Activated naive CD8-positive, alpha-beta T cell treated with anti-CD3 and anti-CD28 coated beads, Interleukin-2, amount 10 ng/mL, durations not matched to agents 7 days and 5 days (primary cell): ENCODE measurements around the gene ZNF148. TPM values are rescaled to one million over a fixed set of nuclear protein-coding genes. Genes with fewer than 3 reads are reported as not detected.

Experiments used
- ATAC-seq: fragments of 150-1000 bp; cut with Tn5 transposase; one replicate; pipeline ENCODE4 v1.10.0; 2021; ENCODE audit warnings: low read depth, moderate library complexity
- POLR2A ChIA-PET: fragments of 350-600 bp; sonication (Branson Sonifier 250); formaldehyde crosslinking; loops from one replicate; lab custom pipeline; 2021; ENCODE audit warnings: antibody characterized with exemption; lab: Charles Lee
- DNase-seq: peaks from one replicate; pipeline ENCODE4 v3.0.0; 2021
- H3K27ac Mint-ChIP-seq: one replicate; pipeline ENCODE4 v1.8.0; 2022; ENCODE audit warnings: mild to moderate bottlenecking, mixed read lengths
- H3K27me3 Mint-ChIP-seq: one replicate; pipeline ENCODE4 v1.8.0; 2022; ENCODE audit warnings: mild to moderate bottlenecking, moderate library complexity, mixed read lengths
- H3K36me3 Mint-ChIP-seq: one replicate; pipeline ENCODE4 v1.8.0; 2021; ENCODE audit warnings: mild to moderate bottlenecking, mixed read lengths
- H3K4me1 Mint-ChIP-seq: one replicate; pipeline ENCODE4 v1.8.0; 2021; ENCODE audit warnings: mixed read lengths
- H3K4me3 Mint-ChIP-seq: one replicate; pipeline ENCODE4 v1.8.0; 2022; ENCODE audit warnings: mild to moderate bottlenecking, moderate library complexity, mixed read lengths
- H3K9me3 Mint-ChIP-seq: one replicate; pipeline ENCODE4 v1.8.0; 2021; ENCODE audit warnings: mixed read lengths
- total RNA-seq, 2 experiments: library from RNA; stranded (reverse); gene quantifications; one replicate each; pipeline ENCODE4 v1.2.3, GENCODE V29; 2021

The ZNF148 gene
- total RNA-seq, 2 experiments from 2014 or later, result 50.3 to 55.4 TPM

DNA sequence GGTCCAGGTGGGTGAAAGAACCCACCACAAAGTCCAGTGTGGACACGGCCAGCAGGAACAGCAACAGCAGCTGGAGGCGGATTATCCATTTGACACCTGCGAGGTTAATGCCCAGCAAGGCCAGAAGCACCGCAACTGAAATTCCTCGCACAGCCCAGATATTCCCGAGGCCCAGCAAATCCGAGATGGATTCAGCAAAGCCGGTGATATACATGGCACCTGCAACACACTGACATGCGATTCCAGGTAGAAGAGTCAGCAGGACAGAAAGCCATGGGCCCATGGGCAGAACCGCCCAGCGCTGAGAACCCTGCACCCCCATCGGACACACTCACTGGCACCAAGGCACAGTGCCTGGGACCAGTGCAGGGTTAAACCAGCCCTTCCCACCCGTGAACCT lies 197.4 kb downstream of the ZNF148 start:
- Mint-ChIP-seq H3K4me3 (no peak overlapping the region), H3K27ac (no peak overlapping the region), H3K4me1 (peaks cover 4% of the 10 kb centered on the region), H3K36me3 (peaks cover 5% of the 10 kb centered on the region), H3K9me3 (peaks cover 3% of the 10 kb centered on the region), H3K27me3 (peaks cover 3% of the 10 kb centered on the region)
- no peak for ATAC-seq
- POLR2A ChIA-PET, result interaction anchor here (0.6 kb wide), 1 partner anchor 41 kb away, joined by 3 read pairs; no protein-coding TSS in a partner anchor
- DNase-seq, result no peak

Other genes with a start within 250 kb of the ZNF148 start
- gene SLC12A8, start 162.6 kb downstream of the ZNF148 start, total RNA-seq, result under 1 TPM; 0.47 to 0.79 TPM
- 10 to 100 TPM; 31.3 to 31.6 TPM for gene SNX4, start 144.9 kb upstream of the ZNF148 start, total RNA-seq
- 10 to 100 TPM; 12.2 to 12.8 TPM for gene OSBPL11, start 220.2 kb upstream of the ZNF148 start, total RNA-seq